GM19395 (cell line): ENCODE results near the gene OTUB2.
A peak's percentile ranks its signal among the peaks of the same experiment; 100 is the strongest.

ENCODE experiments used
- ATAC-seq: cut with Tn5 transposase; IDR thresholded peaks from one replicate; pipeline ENCODE4 v1.9.1; 2021; ENCODE audit warnings: mild to moderate bottlenecking, moderate library complexity; ENCODE audit not compliant: unreplicated experiment

OTUB2 gene

GRCh38 chr14:93996130-93996695, 29.9 kb upstream of the OTUB2 start:
- no peak for ATAC-seq

- no peak for ATAC-seq
Observed at GRCh38 chr14:93997082-93997481, 29.1 kb upstream of the OTUB2 start, which contains the start of gene CCDC197. Gene CCDC197 (plus strand): TSS chr14:93997301. CDS start chr14:93998132, 831 bp downstream.

GRCh38 chr14:93997916-93998870, 27.9 kb upstream of the OTUB2 start:
- no peak for ATAC-seq

- ATAC-seq = no peak
Observed at GRCh38 chr14:93998871-93999403, 27.2 kb upstream of the OTUB2 start.

- no peak for ATAC-seq
Observed at GRCh38 chr14:93999573-93999972, 26.6 kb upstream of the OTUB2 start.

- ATAC-seq = no peak
Observed at GRCh38 chr14:94000267-94000666, 25.9 kb upstream of the OTUB2 start.

GRCh38 chr14:94001016-94001415, 25.1 kb upstream of the OTUB2 start:
- ATAC-seq = peak; percentile 7

- ATAC-seq = peak; percentile 75
Observed at GRCh38 chr14:94001501-94002396, 24.4 kb upstream of the OTUB2 start.

- ATAC-seq = no peak
Observed at GRCh38 chr14:94003397-94003796, 22.7 kb upstream of the OTUB2 start.

GRCh38 chr14:94004015-94004414, 22.1 kb upstream of the OTUB2 start:
- no peak for ATAC-seq

- no peak for ATAC-seq
Observed at GRCh38 chr14:94005324-94006073, 20.6 kb upstream of the OTUB2 start.

GRCh38 chr14:94008234-94008633, 17.9 kb upstream of the OTUB2 start:
- no peak for ATAC-seq

GRCh38 chr14:94009767-94010166, 16.4 kb upstream of the OTUB2 start:
- ATAC-seq = peak; percentile 59

- ATAC-seq = no peak
Observed at GRCh38 chr14:94010625-94011024, 15.5 kb upstream of the OTUB2 start.

GRCh38 chr14:94011795-94012194, 14.3 kb upstream of the OTUB2 start:
- peak; percentile 43 for ATAC-seq

- no peak for ATAC-seq
Observed at GRCh38 chr14:94014382-94014781, 11.8 kb upstream of the OTUB2 start.

- no peak for ATAC-seq
Observed at GRCh38 chr14:94015223-94015622, 10.9 kb upstream of the OTUB2 start.

GRCh38 chr14:94016446-94016976, 9.6 kb upstream of the OTUB2 start:
- no peak for ATAC-seq

- no peak for ATAC-seq
Observed at GRCh38 chr14:94018308-94018707, 7.8 kb upstream of the OTUB2 start.

- ATAC-seq = no peak
Observed at GRCh38 chr14:94019329-94019728, 6.8 kb upstream of the OTUB2 start.
